Measurements from ENCODE around the gene CIART.

GRCh38 chr1:150261367-150261766, 21.0 kb upstream of the CIART start:
- TF ChIP-seq CTCF (IDR thresholded peaks at IDR 0.05) (no peak), POLR2A (IDR thresholded peaks at IDR 0.05) (no peak), POLR2AphosphoS5 (IDR thresholded peaks at IDR 0.05) (no peak), EP300 (IDR thresholded peaks at IDR 0.05) (no peak)
